Measurements from ENCODE around the gene TNNT1.

DNA sequence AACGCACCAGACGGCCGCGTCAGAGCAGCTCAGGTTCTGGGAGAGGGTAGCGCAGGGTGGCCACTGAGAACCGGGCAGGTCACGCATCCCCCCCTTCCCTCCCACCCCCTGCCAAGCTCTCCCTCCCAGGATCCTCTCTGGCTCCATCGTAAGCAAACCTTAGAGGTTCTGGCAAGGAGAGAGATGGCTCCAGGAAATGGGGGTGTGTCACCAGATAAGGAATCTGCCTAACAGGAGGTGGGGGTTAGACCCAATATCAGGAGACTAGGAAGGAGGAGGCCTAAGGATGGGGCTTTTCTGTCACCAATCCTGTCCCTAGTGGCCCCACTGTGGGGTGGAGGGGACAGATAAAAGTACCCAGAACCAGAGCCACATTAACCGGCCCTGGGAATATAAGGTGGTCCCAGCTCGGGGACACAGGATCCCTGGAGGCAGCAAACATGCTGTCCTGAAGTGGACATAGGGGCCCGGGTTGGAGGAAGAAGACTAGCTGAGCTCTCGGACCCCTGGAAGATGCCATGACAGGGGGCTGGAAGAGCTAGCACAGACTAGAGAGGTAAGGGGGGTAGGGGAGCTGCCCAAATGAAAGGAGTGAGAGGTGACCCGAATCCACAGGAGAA lies 33.5 kb downstream of the TNNT1 start:
- no peak for TF ChIP-seq EP300 (IDR thresholded peaks at IDR 0.05)
- TF ChIP-seq, protein P1, sequence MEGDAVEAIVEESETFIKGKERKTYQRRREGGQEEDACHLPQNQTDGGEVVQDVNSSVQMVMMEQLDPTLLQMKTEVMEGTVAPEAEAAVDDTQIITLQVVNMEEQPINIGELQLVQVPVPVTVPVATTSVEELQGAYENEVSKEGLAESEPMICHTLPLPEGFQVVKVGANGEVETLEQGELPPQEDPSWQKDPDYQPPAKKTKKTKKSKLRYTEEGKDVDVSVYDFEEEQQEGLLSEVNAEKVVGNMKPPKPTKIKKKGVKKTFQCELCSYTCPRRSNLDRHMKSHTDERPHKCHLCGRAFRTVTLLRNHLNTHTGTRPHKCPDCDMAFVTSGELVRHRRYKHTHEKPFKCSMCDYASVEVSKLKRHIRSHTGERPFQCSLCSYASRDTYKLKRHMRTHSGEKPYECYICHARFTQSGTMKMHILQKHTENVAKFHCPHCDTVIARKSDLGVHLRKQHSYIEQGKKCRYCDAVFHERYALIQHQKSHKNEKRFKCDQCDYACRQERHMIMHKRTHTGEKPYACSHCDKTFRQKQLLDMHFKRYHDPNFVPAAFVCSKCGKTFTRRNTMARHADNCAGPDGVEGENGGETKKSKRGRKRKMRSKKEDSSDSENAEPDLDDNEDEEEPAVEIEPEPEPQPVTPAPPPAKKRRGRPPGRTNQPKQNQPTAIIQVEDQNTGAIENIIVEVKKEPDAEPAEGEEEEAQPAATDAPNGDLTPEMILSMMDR (IDR thresholded peaks at IDR 0.05) = no peak
- no peak for TF ChIP-seq POLR2A (IDR thresholded peaks at IDR 0.05)
